OCI-LY7 (cell line): Measurements from ENCODE around the gene MACF1. TPM values are rescaled to one million over a fixed set of nuclear protein-coding genes. Genes with fewer than 3 reads are reported as not detected.
"Not testable (repeated sequence)": the region's sequence is repeated elsewhere in the genome, so short reads cannot be mapped to it uniquely, and the experiment has no call there.

Experiments used
- BruUV-seq: library from RNA; stranded (reverse); fragments of 400-500 nt; replicated peaks from 2 replicates; lab custom pipeline; 2021; lab: Mats Ljungman, UMichigan
- CTCF ChIA-PET: fragments of 300-600 bp; sonication (Branson Sonifier 250); formaldehyde crosslinking; loops from one replicate; lab custom pipeline; 2022; ENCODE audit warnings: antibody characterized with exemption; ENCODE audit not compliant: unreplicated experiment; lab: Charles Lee
- POLR2A ChIA-PET: fragments of 300-600 bp; sonication (Branson Sonifier 250); formaldehyde crosslinking; loops from one replicate; lab custom pipeline; 2022; ENCODE audit warnings: antibody characterized with exemption; lab: Charles Lee
- DNase-seq: peaks from one replicate; pipeline ENCODE4 v3.0.0-alpha.2; 2015; ENCODE audit warnings: low spot score
- H2AFZ ChIP-seq: fragments of 200-600 bp; sonication (generic), shearing (Covaris generic); 2 replicates; pipeline ENCODE4 v1.6.1; 2014; ENCODE audit warnings: mild to moderate bottlenecking, antibody characterized with exemption, low read length, moderate library complexity
- H3K27ac ChIP-seq: fragments of 200-600 bp; sonication (generic); 2 replicates; pipeline ENCODE4 v1.5.1; 2014; ENCODE audit warnings: mixed run types, low read depth, mild to moderate bottlenecking, moderate library complexity, low read length, inconsistent platforms; ENCODE audit not compliant: poor library complexity, severe bottlenecking
- H3K36me3 ChIP-seq: fragments of 200-600 bp; sonication (generic); 2 replicates; pipeline ENCODE4 v1.6.1; 2014; ENCODE audit warnings: mild to moderate bottlenecking, antibody characterized with exemption, low read length, moderate library complexity, mixed read lengths; ENCODE audit not compliant: insufficient read depth
- H3K4me1 ChIP-seq: fragments of 200-600 bp; sonication (generic); 2 replicates; pipeline ENCODE4 v1.5.1; 2014; ENCODE audit warnings: mild to moderate bottlenecking, low read length; ENCODE audit not compliant: insufficient read depth, poor library complexity, severe bottlenecking
- H3K4me2 ChIP-seq: fragments of 200-600 bp; sonication (generic); 2 replicates; pipeline ENCODE4 v1.6.1; 2014; ENCODE audit warnings: mild to moderate bottlenecking, low read length
- H3K4me3 ChIP-seq: fragments of 200-600 bp; sonication (generic); 2 replicates; pipeline ENCODE4 v1.5.1; 2014; ENCODE audit warnings: mild to moderate bottlenecking, low read depth, low read length; ENCODE audit not compliant: poor library complexity, severe bottlenecking
- H3K79me2 ChIP-seq: fragments of 200-600 bp; sonication (generic); 2 replicates; pipeline ENCODE4 v1.6.1; 2016; ENCODE audit warnings: low read depth, mild to moderate bottlenecking, low read length, moderate library complexity, mixed read lengths; ENCODE audit not compliant: insufficient read depth
- H3K9me2 ChIP-seq: fragments of 200-600 bp; sonication (generic); 2 replicates; pipeline ENCODE4 v1.6.1; 2016; ENCODE audit warnings: mild to moderate bottlenecking, low read length, mixed read lengths; ENCODE audit not compliant: insufficient read depth
- H3K9me3 ChIP-seq: fragments of 200-600 bp; sonication (generic); 2 replicates; pipeline ENCODE4 v1.6.1; 2014; ENCODE audit warnings: mild to moderate bottlenecking, mixed run types, low read length, mixed read lengths
- H4K20me1 ChIP-seq: fragments of 200-600 bp; sonication (generic); 2 replicates; pipeline ENCODE4 v1.6.1; 2014; ENCODE audit warnings: mild to moderate bottlenecking, antibody characterized with exemption, low read length, moderate library complexity, mixed read lengths; ENCODE audit not compliant: insufficient read depth
- EZH2phosphoT487 ChIP-seq: fragments of 200-600 bp; sonication (generic); IDR thresholded peaks from 2 replicates; pipeline ENCODE4 v1.6.1; 2018; ENCODE audit warnings: low read depth, borderline replicate concordance, mild to moderate bottlenecking, mixed run types, antibody characterized with exemption, low read length, moderate library complexity, mixed read lengths
- intact Hi-C: fragments of 100-400 bp; cut with micrococcal nuclease; formaldehyde crosslinking; loops from one replicate; pipeline ENCODE4 v1.10.0; 2022; ENCODE audit not compliant: unreplicated experiment
- total RNA-seq, 2 experiments: library from RNA; depleted of rRNA in 1 of 2; stranded (reverse); fragments of >200 nt in 1 of 2; shearing (Covaris generic) in 1 of 2; gene quantifications; 2 replicates each; pipeline ENCODE4 v1.2.3, GENCODE V29; 2014 to 2022
- TF ChIP-seq, protein P1 (sequence below): fragments of 200-600 bp; sonication (generic); conservative IDR thresholded peaks from 2 replicates; pipeline ENCODE4 v1.5.1; 2014; ENCODE audit warnings: mild to moderate bottlenecking, antibody characterized with exemption, low read length, moderate library complexity, mixed read lengths

The MACF1 gene
- total RNA-seq, 2 experiments from 2014 or later = 211 to 220 TPM

DNA sequence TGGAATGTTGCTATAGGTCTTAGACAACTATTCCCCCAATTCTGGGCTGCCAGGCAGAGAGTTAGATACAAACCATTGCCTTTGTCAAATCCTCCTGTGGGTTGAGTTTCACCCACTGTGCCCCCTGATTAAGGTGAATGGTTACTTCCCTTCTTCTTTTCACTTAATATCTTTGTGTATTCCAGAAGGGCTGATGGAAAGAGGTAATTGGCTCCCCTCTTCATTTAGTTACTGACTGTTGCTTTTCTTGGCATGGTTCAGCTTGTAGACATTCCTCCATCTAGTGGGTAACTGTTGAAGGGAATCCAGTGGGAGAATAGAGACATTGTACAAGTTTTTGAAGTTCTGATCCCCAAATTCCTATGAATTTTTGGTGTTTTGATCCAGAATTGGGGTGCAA is 43.8 kb upstream of the MACF1 start:
- Histone ChIP-seq H3K9me3 (no peaks in the 10 kb centered on the region), H3K27ac (no peak overlapping the region), H3K9me2 (no peaks in the 10 kb centered on the region), H3K36me3 (no peaks in the 10 kb centered on the region), H3K4me3 (no peak overlapping the region), H3K4me1 (no peaks in the 10 kb centered on the region), H2AFZ (no peak overlapping the region), H3K79me2 (no peaks in the 10 kb centered on the region), H3K4me2 (no peak overlapping the region), H4K20me1 (no peaks in the 10 kb centered on the region)
- CTCF ChIA-PET = no interaction called here
- TF ChIP-seq, protein P1, sequence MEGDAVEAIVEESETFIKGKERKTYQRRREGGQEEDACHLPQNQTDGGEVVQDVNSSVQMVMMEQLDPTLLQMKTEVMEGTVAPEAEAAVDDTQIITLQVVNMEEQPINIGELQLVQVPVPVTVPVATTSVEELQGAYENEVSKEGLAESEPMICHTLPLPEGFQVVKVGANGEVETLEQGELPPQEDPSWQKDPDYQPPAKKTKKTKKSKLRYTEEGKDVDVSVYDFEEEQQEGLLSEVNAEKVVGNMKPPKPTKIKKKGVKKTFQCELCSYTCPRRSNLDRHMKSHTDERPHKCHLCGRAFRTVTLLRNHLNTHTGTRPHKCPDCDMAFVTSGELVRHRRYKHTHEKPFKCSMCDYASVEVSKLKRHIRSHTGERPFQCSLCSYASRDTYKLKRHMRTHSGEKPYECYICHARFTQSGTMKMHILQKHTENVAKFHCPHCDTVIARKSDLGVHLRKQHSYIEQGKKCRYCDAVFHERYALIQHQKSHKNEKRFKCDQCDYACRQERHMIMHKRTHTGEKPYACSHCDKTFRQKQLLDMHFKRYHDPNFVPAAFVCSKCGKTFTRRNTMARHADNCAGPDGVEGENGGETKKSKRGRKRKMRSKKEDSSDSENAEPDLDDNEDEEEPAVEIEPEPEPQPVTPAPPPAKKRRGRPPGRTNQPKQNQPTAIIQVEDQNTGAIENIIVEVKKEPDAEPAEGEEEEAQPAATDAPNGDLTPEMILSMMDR = no peak
- no peak for TF ChIP-seq EZH2phosphoT487
- BruUV-seq = no TSS peak
- no peak for DNase-seq
- intact Hi-C loops = no loop called here
- POLR2A ChIA-PET = no interaction called here

DNA sequence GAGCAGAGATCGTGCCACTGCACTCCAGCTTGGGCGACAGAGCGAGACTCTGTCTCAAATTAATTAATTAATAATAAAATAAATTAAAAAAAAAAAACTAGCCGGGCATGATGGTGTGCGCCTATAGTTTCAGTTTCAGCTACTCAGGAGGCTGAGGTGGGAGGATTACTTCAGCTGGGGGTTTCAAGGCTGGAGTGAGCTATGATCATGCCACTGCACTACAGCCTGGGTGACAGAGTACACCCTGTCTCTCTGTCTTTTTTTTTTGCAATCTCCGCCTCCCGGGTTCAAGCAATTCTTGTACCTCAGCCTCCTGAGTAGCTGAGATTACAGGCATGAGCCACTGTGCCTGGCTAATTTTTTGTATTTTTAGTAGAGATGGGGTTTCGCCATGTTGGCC is 42.7 kb upstream of the MACF1 start:
- H4K20me1 ChIP-seq, H3K27ac ChIP-seq, H3K9me3 ChIP-seq, H2AFZ ChIP-seq, intact Hi-C loops, H3K4me3 ChIP-seq, DNase-seq, POLR2A ChIA-PET, H3K9me2 ChIP-seq, H3K79me2 ChIP-seq, H3K4me2 ChIP-seq, H3K4me1 ChIP-seq, CTCF ChIA-PET, BruUV-seq, H3K36me3 ChIP-seq: not testable (repeated sequence)

DNA sequence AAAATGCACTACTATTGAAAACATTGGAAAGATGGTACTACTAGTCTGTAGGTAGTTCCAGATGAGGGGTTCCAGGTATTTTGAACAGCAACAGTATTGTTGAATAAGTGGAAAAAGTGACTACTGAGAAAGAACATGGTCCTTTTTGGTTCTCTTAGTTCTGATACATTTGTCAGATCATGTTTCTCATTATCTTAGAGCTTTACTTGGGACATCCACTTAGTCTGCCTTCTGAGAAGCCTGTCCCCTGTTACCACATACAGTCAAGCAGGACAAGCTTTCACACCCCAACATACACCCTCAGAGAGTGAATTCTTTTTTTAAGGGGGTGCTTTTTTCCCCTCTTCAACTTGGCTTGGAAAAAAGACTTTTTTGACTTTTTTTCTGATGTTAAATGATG is 41.0 kb upstream of the MACF1 start:
- DNase-seq = no peak
- ChIA-PET POLR2A (no interaction called here), CTCF (no interaction called here)
- TF ChIP-seq, protein P1 = no peak
- no peak for TF ChIP-seq EZH2phosphoT487
- H3K9me3 ChIP-seq = no peaks in the 10 kb centered on the region
- H3K79me2 ChIP-seq = no peaks in the 10 kb centered on the region
- H2AFZ ChIP-seq = no peak overlapping the region
- no peaks in the 10 kb centered on the region for H3K4me1 ChIP-seq
- H3K4me3 ChIP-seq = no peak overlapping the region
- H3K36me3 ChIP-seq = no peaks in the 10 kb centered on the region
- H3K9me2 ChIP-seq = no peaks in the 10 kb centered on the region
- H4K20me1 ChIP-seq = no peaks in the 10 kb centered on the region
- H3K4me2 ChIP-seq = no peak overlapping the region
- no peak overlapping the region for H3K27ac ChIP-seq
- intact Hi-C loops = no loop called here
- no TSS peak for BruUV-seq
